Epithelial cell of proximal tubule (primary cell): ENCODE data around the gene ZCCHC24. TPM values are rescaled to one million over a fixed set of nuclear protein-coding genes. Genes with fewer than 3 reads are reported as not detected.

Source experiments
- DNase-seq: peaks from one replicate; pipeline ENCODE4 v3.0.0-alpha.2; 2011; ENCODE audit warnings: low read depth
- H3K4me3 ChIP-seq: 2 replicates; pipeline ENCODE4 v1.5.1; 2011; ENCODE audit warnings: low read depth, mild to moderate bottlenecking, low read length
- CTCF ChIP-seq: conservative IDR thresholded peaks from 2 replicates; pipeline ENCODE4 v1.5.1; 2012; ENCODE audit warnings: low read depth, mild to moderate bottlenecking, low read length
- total RNA-seq: library from RNA; depleted of rRNA; stranded (reverse); fragments of >200 nt; gene quantifications from 2 replicates; pipeline ENCODE4 v1.2.3, GENCODE V29; 2015

Gene ZCCHC24
- total RNA-seq, 1 donor from 2014 or later = 4.7 TPM

- no peak overlapping the region for H3K4me3 ChIP-seq
- no peak for DNase-seq
- TF ChIP-seq CTCF = no peak
These were observed 24.3 kb downstream of the ZCCHC24 start for GRCh38 chr10:79420974-79421688.

- H3K4me3 ChIP-seq = no peak overlapping the region
- no peak for DNase-seq
- no peak for TF ChIP-seq CTCF
These were observed 26.4 kb downstream of the ZCCHC24 start for GRCh38 chr10:79418886-79419595.

- H3K4me3 ChIP-seq = no peak overlapping the region
- no peak for DNase-seq
- TF ChIP-seq CTCF = no peak
These were observed 27.1 kb downstream of the ZCCHC24 start for GRCh38 chr10:79418274-79418673.

GRCh38 chr10:79417731-79418130 lies 27.7 kb downstream of the ZCCHC24 start:
- no peak for TF ChIP-seq CTCF
- H3K4me3 ChIP-seq = no peak overlapping the region
- DNase-seq = no peak

GRCh38 chr10:79417266-79417665 lies 28.2 kb downstream of the ZCCHC24 start:
- TF ChIP-seq CTCF = no peak
- no peak for DNase-seq
- no peak overlapping the region for H3K4me3 ChIP-seq

- no peak overlapping the region for H3K4me3 ChIP-seq
- DNase-seq = no peak
- TF ChIP-seq CTCF = no peak
These were observed 28.7 kb downstream of the ZCCHC24 start for GRCh38 chr10:79416578-79417255.
